ENCODE measurements around the gene STARD7.
"Not testable (repeated sequence)": the region's sequence is repeated elsewhere in the genome, so short reads cannot be mapped to it uniquely, and the experiment has no call there.

Gene STARD7

GRCh38 chr2:96164459-96165184 is 44.0 kb downstream of the STARD7 start:
- DNase-seq (ENCODE audit: low read depth in 2 of 2, low spot score in 1 of 2), result no peak

- peak in 1 of 2 donors; percentile 88 for DNase-seq (ENCODE audit: low read depth in 2 of 2, low spot score in 1 of 2)
Observed at GRCh38 chr2:96163768-96164429, 44.7 kb downstream of the STARD7 start.

DNA sequence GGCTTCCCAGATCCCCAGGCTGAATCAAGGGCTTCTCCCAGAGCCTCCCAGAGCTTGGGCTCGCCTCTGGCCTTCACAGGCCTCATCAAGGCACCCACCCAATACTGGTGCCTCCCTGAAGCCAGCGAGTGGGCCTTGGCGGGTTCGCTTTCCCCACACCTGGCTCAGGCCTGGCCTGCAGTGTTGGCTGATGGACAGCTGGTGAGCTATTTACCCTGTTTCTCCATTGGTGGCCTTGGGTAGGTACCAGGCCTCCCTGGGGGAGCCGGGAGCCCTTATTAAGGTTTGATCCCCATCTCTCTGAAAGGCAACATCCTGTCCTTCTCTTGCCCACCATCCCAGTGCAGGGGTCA is 45.2 kb downstream of the STARD7 start:
- DNase-seq (ENCODE audit: low read depth in 2 of 2, low spot score in 1 of 2), result no peak

DNA sequence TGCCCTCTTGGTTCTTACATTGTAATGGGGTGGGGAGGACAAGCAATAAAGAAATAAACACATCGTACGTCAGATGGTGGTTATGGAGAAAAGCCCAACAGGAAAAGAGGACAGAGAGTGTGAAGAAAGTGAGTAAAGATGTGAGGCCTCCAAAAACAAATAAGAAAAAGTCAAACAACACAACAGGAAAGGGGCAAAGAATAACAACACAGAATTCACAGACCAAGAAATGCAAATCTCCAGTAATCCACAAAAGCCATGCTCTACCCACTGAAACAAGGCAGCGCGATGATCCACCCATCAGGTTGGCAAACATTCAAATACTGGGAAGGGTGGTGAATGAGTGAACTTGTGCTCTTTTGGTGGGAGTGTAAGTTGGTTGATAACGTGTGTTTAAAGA is 46.7 kb downstream of the STARD7 start:
- DNase-seq (ENCODE audit: low read depth in 2 of 2, low spot score in 1 of 2), result no peak

DNA sequence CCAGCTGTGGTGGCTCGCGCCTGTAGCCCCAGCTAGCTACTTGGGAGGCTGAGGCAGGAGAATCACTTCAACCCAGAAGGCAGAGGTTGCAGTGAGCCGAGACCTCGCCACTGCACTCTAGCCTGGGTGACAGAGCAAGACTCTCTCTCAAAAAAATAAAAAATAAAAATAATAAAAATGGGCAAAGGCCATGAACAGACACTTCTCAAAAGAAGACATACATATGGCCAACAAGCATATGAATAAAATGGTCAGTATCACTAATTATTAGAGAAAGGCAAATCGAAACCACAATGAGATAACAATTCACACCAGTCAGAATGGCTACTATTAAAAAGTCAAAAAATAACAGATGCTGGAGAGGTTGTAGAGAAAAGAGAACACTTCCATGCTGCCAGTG is 48.3 kb downstream of the STARD7 start:
- not testable (repeated sequence) for DNase-seq (ENCODE audit: low read depth in 2 of 2, low spot score in 1 of 2)

DNA sequence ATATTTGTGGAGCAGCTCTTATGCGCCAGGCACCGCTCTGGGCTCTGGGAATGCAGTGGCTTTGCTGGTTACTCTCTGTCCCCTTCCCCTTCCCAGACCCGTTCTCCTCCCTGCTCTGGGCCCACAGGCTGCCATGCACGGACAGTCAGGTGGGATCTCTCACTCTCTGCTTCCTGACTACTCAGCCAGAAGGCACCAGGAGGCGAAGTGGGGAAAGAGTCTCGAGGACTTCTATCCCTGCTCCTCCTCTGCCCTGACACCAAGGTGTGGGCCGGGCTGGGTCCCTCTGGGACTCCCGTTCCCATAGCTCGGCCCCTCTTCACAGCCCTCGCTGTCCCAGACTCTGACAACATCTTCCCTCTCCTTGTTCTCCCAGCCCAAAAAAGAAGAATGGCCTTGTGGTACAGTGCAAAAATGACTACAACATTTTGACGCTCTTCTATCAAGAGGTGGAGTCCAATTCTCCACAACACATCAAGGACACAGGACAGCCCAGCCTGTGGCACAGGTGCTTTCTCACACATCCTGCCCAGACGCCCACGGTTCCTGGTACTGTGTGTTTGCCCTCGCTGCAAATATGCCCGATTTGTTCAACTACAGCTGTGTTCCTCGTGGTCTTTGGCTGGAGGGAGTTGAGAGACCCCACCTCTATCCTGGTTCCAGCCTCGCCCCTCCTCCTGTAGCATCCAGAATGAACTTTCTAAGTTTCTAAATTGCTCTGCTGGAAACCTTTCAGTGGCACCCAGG is 49.4 kb downstream of the STARD7 start:
- no peak for DNase-seq (ENCODE audit: low read depth in 2 of 2, low spot score in 1 of 2)

- DNase-seq (ENCODE audit: low read depth in 2 of 2, low spot score in 1 of 2), result no peak
Observed at GRCh38 chr2:96158554-96158940, 50.1 kb downstream of the STARD7 start.

- peak; percentile 83 to 91 for DNase-seq (ENCODE audit: low read depth in 2 of 2, low spot score in 1 of 2)
Observed at GRCh38 chr2:96157649-96158553, 50.7 kb downstream of the STARD7 start.

GRCh38 chr2:96156926-96157648 is 51.5 kb downstream of the STARD7 start:
- DNase-seq (ENCODE audit: low read depth in 2 of 2, low spot score in 1 of 2), result no peak

DNA sequence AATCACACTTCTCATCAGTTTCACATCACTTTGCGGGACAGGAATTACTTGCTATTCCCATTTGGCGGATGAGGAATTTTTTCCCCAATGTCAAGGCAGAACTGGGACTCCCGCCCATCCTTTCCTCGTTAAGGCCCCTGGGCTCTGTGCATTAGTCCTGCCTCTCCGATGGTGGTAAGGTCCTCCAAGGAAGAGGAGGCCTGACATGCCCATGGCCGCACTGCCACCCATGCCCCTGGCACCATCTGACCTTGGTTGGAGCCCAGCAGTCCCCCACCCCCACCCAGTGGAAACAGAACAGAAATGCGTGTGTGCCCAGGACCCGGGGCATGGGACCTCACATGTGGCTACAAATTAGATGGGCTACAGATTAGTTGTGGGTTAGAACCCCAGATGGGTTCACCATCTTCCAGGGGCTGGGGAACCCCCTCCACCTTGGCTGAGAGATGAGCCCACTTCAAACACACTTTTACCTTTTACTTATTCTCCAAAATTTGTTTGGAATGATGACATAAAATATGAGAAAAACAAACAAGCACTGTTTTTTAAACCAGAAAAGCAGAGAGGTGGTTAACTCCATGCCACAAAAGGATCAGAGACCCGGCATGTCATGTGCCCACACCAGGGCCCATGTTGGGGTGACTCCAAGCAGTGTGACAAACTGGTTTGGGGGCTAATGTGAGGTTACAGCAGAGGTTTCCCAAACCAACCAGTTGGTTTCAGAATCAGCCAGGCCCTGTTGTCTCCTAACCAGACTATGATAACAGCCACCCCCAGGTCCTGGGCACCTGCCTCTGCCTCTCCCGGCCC is 52.4 kb downstream of the STARD7 start:
- no peak for DNase-seq (ENCODE audit: low read depth in 2 of 2, low spot score in 1 of 2)

GRCh38 chr2:96154506-96155380 is 53.9 kb downstream of the STARD7 start:
- DNase-seq (ENCODE audit: low read depth in 2 of 2, low spot score in 1 of 2), result no peak

GRCh38 chr2:96153991-96154431 is 54.6 kb downstream of the STARD7 start:
- no peak for DNase-seq (ENCODE audit: low read depth in 2 of 2, low spot score in 1 of 2)

- no peak for DNase-seq (ENCODE audit: low read depth in 2 of 2, low spot score in 1 of 2)
Observed at GRCh38 chr2:96153291-96153713, 55.3 kb downstream of the STARD7 start.

DNA sequence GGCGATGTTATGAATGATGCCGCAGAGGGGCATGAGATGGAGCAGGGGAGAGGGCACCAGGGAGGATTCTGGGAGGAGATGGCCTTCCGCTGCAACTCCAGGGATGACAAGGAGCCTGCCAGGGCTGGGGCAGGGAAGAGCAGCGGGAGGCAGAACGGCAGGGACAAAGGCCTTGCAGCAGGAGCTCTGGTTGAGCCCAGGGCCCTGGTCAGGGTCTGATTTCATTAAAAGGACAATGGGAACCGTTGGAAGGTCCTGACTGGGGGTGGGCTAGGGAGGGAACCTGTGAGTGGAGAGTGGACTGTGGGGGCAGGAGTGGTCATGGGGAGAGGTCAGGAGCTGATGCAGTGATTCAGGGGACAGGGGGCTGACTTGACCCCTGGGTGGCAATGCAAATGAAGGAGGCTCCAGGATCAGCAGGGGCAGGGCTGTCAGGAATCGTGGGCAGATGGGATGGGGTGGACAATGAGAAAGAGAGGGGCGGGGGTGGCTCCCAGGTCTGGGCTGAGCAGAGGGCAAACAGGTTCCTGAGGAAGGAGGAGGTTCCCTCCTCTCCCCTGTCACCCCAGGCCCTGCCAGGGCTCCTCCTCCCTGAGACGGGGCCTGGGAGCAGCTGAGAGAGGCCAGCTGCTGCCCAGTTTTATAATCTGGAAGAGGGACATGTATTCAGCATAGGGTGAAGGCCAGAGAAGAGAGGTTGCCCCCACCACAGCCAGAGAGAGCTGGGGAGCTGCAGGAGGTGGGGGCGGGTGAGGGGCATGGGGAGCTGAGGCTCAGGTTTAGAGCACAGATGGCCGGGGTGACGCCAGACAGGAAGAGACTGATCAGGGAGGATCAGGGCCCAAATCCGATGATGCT is 56.1 kb downstream of the STARD7 start:
- DNase-seq (ENCODE audit: low read depth in 2 of 2, low spot score in 1 of 2), result no peak

GRCh38 chr2:96151595-96152303 is 56.9 kb downstream of the STARD7 start:
- DNase-seq (ENCODE audit: low read depth in 2 of 2, low spot score in 1 of 2), result no peak

DNA sequence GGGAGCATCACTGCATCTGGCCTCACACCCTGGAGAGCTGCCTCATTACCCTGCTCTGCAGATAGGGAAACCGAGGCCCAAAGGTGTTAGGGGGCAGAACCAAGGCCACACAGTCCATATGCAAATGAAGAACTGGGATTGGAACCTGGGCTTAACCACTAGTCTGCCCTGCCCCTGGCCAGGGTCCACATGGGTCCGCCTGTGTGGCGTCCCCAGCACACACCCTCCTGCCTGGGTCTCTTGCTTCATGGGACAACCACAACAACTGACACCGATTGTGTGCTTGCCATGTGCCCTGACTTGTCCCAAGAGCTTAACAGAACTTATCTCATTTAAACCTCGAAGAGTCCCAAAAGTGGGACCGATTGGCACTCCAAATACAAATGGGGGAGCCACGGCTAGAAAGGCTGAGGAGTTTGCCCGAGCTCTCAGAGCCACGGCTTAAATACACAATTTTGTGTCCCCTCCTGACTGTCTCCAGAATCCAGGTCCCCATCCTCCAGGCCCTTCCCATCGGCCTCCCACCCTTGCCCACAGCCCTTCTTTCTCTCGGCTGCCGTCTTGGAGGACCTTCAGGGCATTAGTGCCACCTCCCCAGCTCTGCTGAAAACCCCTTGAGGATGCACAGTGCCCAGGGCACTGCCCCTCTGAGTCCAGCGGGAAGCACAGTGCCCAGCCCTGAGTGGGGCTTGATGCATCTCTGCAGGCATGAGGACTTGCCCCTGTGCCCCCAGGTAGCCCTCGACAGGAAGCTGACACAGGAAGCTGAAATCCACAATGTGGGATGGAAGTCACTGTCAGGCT is 57.6 kb downstream of the STARD7 start:
- no peak for DNase-seq (ENCODE audit: low read depth in 2 of 2, low spot score in 1 of 2)

Measured in stimulated activated CD8-positive, alpha-beta memory T cell treated with anti-CD3 and anti-CD28 coated beads, Interleukin-4, amount 100 ng/mL, for 4 hours (primary cell).